Stimulated activated CD8-positive, alpha-beta memory T cell treated with anti-CD3 and anti-CD28 coated beads, Interleukin-15, amount 100 ng/mL, for 1 hour (primary cell): Measurements from ENCODE around the gene HSP90B1.
A peak's percentile ranks its signal among the peaks of the same experiment; 100 is the strongest.

ENCODE experiments used
- DNase-seq: peaks from one replicate; pipeline ENCODE4 v3.0.0-alpha.2; 2020; ENCODE audit warnings: low read depth

The HSP90B1 gene

GRCh38 chr12:103930034-103930786, at the start of gene HSP90B1:
Gene HSP90B1, plus strand, starts transcription at chr12:103930410. Its CDS starts 106 bp downstream, at chr12:103930516.
- DNase-seq = peak; percentile 99

GRCh38 chr12:103881261-103881660, 48.9 kb upstream of the HSP90B1 start:
- DNase-seq = no peak

- DNase-seq = no peak
These were observed 47.2 kb upstream of the HSP90B1 start for GRCh38 chr12:103882861-103883596.

GRCh38 chr12:103883908-103884307, 46.3 kb upstream of the HSP90B1 start:
- no peak for DNase-seq

GRCh38 chr12:103884316-103884715, 45.9 kb upstream of the HSP90B1 start:
- DNase-seq = no peak

- no peak for DNase-seq
These were observed 43.9 kb upstream of the HSP90B1 start for GRCh38 chr12:103886195-103886797.

GRCh38 chr12:103887738-103888137, 42.5 kb upstream of the HSP90B1 start:
- DNase-seq = no peak

- no peak for DNase-seq
These were observed 32.9 kb upstream of the HSP90B1 start for GRCh38 chr12:103897316-103897715.

- DNase-seq = no peak
These were observed 28.6 kb upstream of the HSP90B1 start for GRCh38 chr12:103901518-103902173.

GRCh38 chr12:103903993-103904392, 26.2 kb upstream of the HSP90B1 start:
- no peak for DNase-seq

GRCh38 chr12:103905730-103906349, 24.4 kb upstream of the HSP90B1 start:
- no peak for DNase-seq

- DNase-seq = no peak
These were observed 22.0 kb upstream of the HSP90B1 start for GRCh38 chr12:103908246-103908541.

- no peak for DNase-seq
These were observed 21.3 kb upstream of the HSP90B1 start for GRCh38 chr12:103908877-103909276.

- DNase-seq = no peak
These were observed 20.4 kb upstream of the HSP90B1 start for GRCh38 chr12:103909811-103910210.

- no peak for DNase-seq
These were observed 18.1 kb upstream of the HSP90B1 start for GRCh38 chr12:103912069-103912468.

- no peak for DNase-seq
These were observed 17.1 kb upstream of the HSP90B1 start for GRCh38 chr12:103913100-103913499.

- DNase-seq = no peak
These were observed 14.9 kb upstream of the HSP90B1 start for GRCh38 chr12:103915306-103915705.

- no peak for DNase-seq
These were observed 12.3 kb upstream of the HSP90B1 start for GRCh38 chr12:103917873-103918272.

- no peak for DNase-seq
These were observed 5.2 kb upstream of the HSP90B1 start for GRCh38 chr12:103924761-103925641.

GRCh38 chr12:103928682-103929045, 1.5 kb upstream of the HSP90B1 start:
- no peak for DNase-seq

GRCh38 chr12:103929046-103929783, 995 bp upstream of the HSP90B1 start:
- peak; percentile 68 for DNase-seq
